HTR-8/SVneo (cell line): ENCODE measurements around the gene SMYD3.
"Not testable (repeated sequence)": the region's sequence is repeated elsewhere in the genome, so short reads cannot be mapped to it uniquely, and the experiment has no call there.

Source experiments
- DNase-seq: peaks from one replicate; pipeline ENCODE4 v3.0.0; 2011; ENCODE audit warnings: low spot score, mixed read lengths; ENCODE audit not compliant: insufficient read length
- FAIRE-seq: peaks from 2 replicates; lab custom pipeline; 2011; peaks lifted over from hg19 to GRCh38; lab: Jason Lieb, UNC

Gene SMYD3

GRCh38 chr1:245961137-245961540, 545.9 kb downstream of the SMYD3 start:
- DNase-seq (no peak), FAIRE-seq (no peak)

- FAIRE-seq = no peak
Measured at GRCh38 chr1:245960171-245960570, 546.9 kb downstream of the SMYD3 start.

GRCh38 chr1:245958016-245958415, 549.1 kb downstream of the SMYD3 start:
- FAIRE-seq (no peak), DNase-seq (no peak)

More at GRCh38 chr1:245960171-245960570, 546.9 kb downstream of the SMYD3 start:
- no peak for DNase-seq

GRCh38 chr1:245957427-245957826, 549.7 kb downstream of the SMYD3 start:
- no peak for DNase-seq
- no peak for FAIRE-seq

GRCh38 chr1:245956225-245956624, 550.9 kb downstream of the SMYD3 start:
- FAIRE-seq = no peak
- DNase-seq = no peak

- no peak for DNase-seq
- no peak for FAIRE-seq
Measured at GRCh38 chr1:245953876-245954660, 553.0 kb downstream of the SMYD3 start.

- FAIRE-seq (no peak), DNase-seq (no peak)
Measured at GRCh38 chr1:245952383-245953026, 554.6 kb downstream of the SMYD3 start.

GRCh38 chr1:245948786-245949185, 558.3 kb downstream of the SMYD3 start:
- no peak for FAIRE-seq
- no peak for DNase-seq

GRCh38 chr1:245946905-245947304, 560.2 kb downstream of the SMYD3 start:
- FAIRE-seq (no peak), DNase-seq (no peak)

GRCh38 chr1:245945136-245945535, 561.9 kb downstream of the SMYD3 start:
- FAIRE-seq, DNase-seq: not testable (repeated sequence)

GRCh38 chr1:245942856-245943255, 564.2 kb downstream of the SMYD3 start:
- no peak for DNase-seq

GRCh38 chr1:245941771-245942170, 565.3 kb downstream of the SMYD3 start:
- not testable (repeated sequence) for DNase-seq, FAIRE-seq

More at GRCh38 chr1:245942856-245943255, 564.2 kb downstream of the SMYD3 start:
- FAIRE-seq = no peak

GRCh38 chr1:245939756-245940345, 567.2 kb downstream of the SMYD3 start:
- FAIRE-seq = no peak

GRCh38 chr1:245938046-245938435, 569.0 kb downstream of the SMYD3 start:
- no peak for DNase-seq
- no peak for FAIRE-seq

More at GRCh38 chr1:245939756-245940345, 567.2 kb downstream of the SMYD3 start:
- no peak for DNase-seq

- no peak for DNase-seq
- no peak for FAIRE-seq
Measured at GRCh38 chr1:245937316-245938045, 569.6 kb downstream of the SMYD3 start.

- FAIRE-seq (no peak), DNase-seq (no peak)
Measured at GRCh38 chr1:245934409-245934808, 572.7 kb downstream of the SMYD3 start.

- FAIRE-seq = no peak
- DNase-seq = no peak
Measured at GRCh38 chr1:245933431-245934045, 573.5 kb downstream of the SMYD3 start.

GRCh38 chr1:245932302-245932972, 574.6 kb downstream of the SMYD3 start:
- FAIRE-seq (no peak), DNase-seq (no peak)

- DNase-seq = no peak
- FAIRE-seq = no peak
Measured at GRCh38 chr1:245931450-245931849, 575.6 kb downstream of the SMYD3 start.
